ENCODE results near the gene HMOX2.

HMOX2 gene

GRCh38 chr16:4475880-4476788, at the start of gene HMOX2:
Gene HMOX2, plus strand, starts transcription at chr16:4476398. Its CDS starts 29,127 bp downstream, at chr16:4505525.
- H3K27me3 Mint-ChIP-seq = no peaks in the 10 kb centered on the region
- intact Hi-C loops (cut with micrococcal nuclease) = loop anchor here (2.0 kb wide), 1 partner anchor 63 kb away; the partner anchor contains the start of gene CDIP1
- peak within 1 kb of the TSS; percentile 86 for H3K27ac Mint-ChIP-seq
- H3K4me1 Mint-ChIP-seq (ENCODE audit: low read depth) = peaks cover 36% of the 10 kb centered on the region
- H3K36me3 Mint-ChIP-seq (ENCODE audit: low read depth) = peaks cover 8% of the 10 kb centered on the region
- H3K9me3 Mint-ChIP-seq = no peaks in the 10 kb centered on the region
- H3K4me3 Mint-ChIP-seq = peak within 1 kb of the TSS; percentile 84

GRCh38 chr16:4426722-4427372, 49.4 kb upstream of the HMOX2 start:
- Mint-ChIP-seq H3K4me1 (ENCODE audit: low read depth) (peaks cover 23% of the 10 kb centered on the region), H3K9me3 (no peaks in the 10 kb centered on the region), H3K36me3 (ENCODE audit: low read depth) (peaks cover 52% of the 10 kb centered on the region), H3K27me3 (no peaks in the 10 kb centered on the region), H3K27ac (peak overlapping the region; percentile 99), H3K4me3 (peak overlapping the region; percentile 98)
- intact Hi-C loops (cut with micrococcal nuclease) = no loop called here

GRCh38 chr16:4428500-4428899, 47.7 kb upstream of the HMOX2 start:
- Mint-ChIP-seq H3K4me3 (no peak overlapping the region), H3K9me3 (no peaks in the 10 kb centered on the region), H3K27ac (no peak overlapping the region)

GRCh38 chr16:4431023-4431422, 45.2 kb upstream of the HMOX2 start:
- Mint-ChIP-seq H3K27me3 (no peaks in the 10 kb centered on the region), H3K9me3 (no peaks in the 10 kb centered on the region), H3K27ac (no peak overlapping the region), H3K36me3 (ENCODE audit: low read depth) (peaks cover 77% of the 10 kb centered on the region), H3K4me3 (no peak overlapping the region), H3K4me1 (ENCODE audit: low read depth) (peaks cover 14% of the 10 kb centered on the region)
- intact Hi-C loops (cut with micrococcal nuclease) = no loop called here

More at GRCh38 chr16:4428500-4428899, 47.7 kb upstream of the HMOX2 start:
- no peaks in the 10 kb centered on the region for H3K27me3 Mint-ChIP-seq
- peaks cover 67% of the 10 kb centered on the region for H3K36me3 Mint-ChIP-seq (ENCODE audit: low read depth)
- peaks cover 23% of the 10 kb centered on the region for H3K4me1 Mint-ChIP-seq (ENCODE audit: low read depth)
- intact Hi-C loops (cut with micrococcal nuclease) = no loop called here

- H3K4me1 Mint-ChIP-seq (ENCODE audit: low read depth) = no peaks in the 10 kb centered on the region
- no peaks in the 10 kb centered on the region for H3K27me3 Mint-ChIP-seq
- peaks cover 94% of the 10 kb centered on the region for H3K36me3 Mint-ChIP-seq (ENCODE audit: low read depth)
- no peak overlapping the region for H3K27ac Mint-ChIP-seq
- H3K4me3 Mint-ChIP-seq = no peak overlapping the region
- no peaks in the 10 kb centered on the region for H3K9me3 Mint-ChIP-seq
- intact Hi-C loops (cut with micrococcal nuclease) = no loop called here
Measured at GRCh38 chr16:4433228-4433627, 43.0 kb upstream of the HMOX2 start.

- no peaks in the 10 kb centered on the region for H3K4me1 Mint-ChIP-seq (ENCODE audit: low read depth)
- intact Hi-C loops (cut with micrococcal nuclease) = no loop called here
- H3K36me3 Mint-ChIP-seq (ENCODE audit: low read depth) = peaks cover 93% of the 10 kb centered on the region
Measured at GRCh38 chr16:4433914-4434787, 42.0 kb upstream of the HMOX2 start.

GRCh38 chr16:4435337-4436067, 40.7 kb upstream of the HMOX2 start:
- intact Hi-C loops (cut with micrococcal nuclease) = no loop called here
- Mint-ChIP-seq H3K4me1 (ENCODE audit: low read depth) (no peaks in the 10 kb centered on the region), H3K9me3 (no peaks in the 10 kb centered on the region), H3K4me3 (no peak overlapping the region), H3K27me3 (no peaks in the 10 kb centered on the region), H3K27ac (no peak overlapping the region), H3K36me3 (ENCODE audit: low read depth) (peaks cover 95% of the 10 kb centered on the region)

More at GRCh38 chr16:4433914-4434787, 42.0 kb upstream of the HMOX2 start:
- Mint-ChIP-seq H3K27ac (no peak overlapping the region), H3K4me3 (no peak overlapping the region), H3K9me3 (no peaks in the 10 kb centered on the region), H3K27me3 (no peaks in the 10 kb centered on the region)

- H3K4me1 Mint-ChIP-seq (ENCODE audit: low read depth) = no peaks in the 10 kb centered on the region
- no peaks in the 10 kb centered on the region for H3K9me3 Mint-ChIP-seq
- no peak overlapping the region for H3K27ac Mint-ChIP-seq
- peaks cover 97% of the 10 kb centered on the region for H3K36me3 Mint-ChIP-seq (ENCODE audit: low read depth)
- H3K27me3 Mint-ChIP-seq = no peaks in the 10 kb centered on the region
- intact Hi-C loops (cut with micrococcal nuclease) = no loop called here
- H3K4me3 Mint-ChIP-seq = no peak overlapping the region
Measured at GRCh38 chr16:4437366-4437765, 38.8 kb upstream of the HMOX2 start.

GRCh38 chr16:4442371-4442770, 33.8 kb upstream of the HMOX2 start:
- no peaks in the 10 kb centered on the region for H3K9me3 Mint-ChIP-seq
- no peaks in the 10 kb centered on the region for H3K4me1 Mint-ChIP-seq (ENCODE audit: low read depth)
- H3K4me3 Mint-ChIP-seq = no peak overlapping the region
- H3K27me3 Mint-ChIP-seq = no peaks in the 10 kb centered on the region
- intact Hi-C loops (cut with micrococcal nuclease) = no loop called here
- H3K36me3 Mint-ChIP-seq (ENCODE audit: low read depth) = peaks cover 99% of the 10 kb centered on the region
- no peak overlapping the region for H3K27ac Mint-ChIP-seq

- Mint-ChIP-seq H3K27me3 (no peaks in the 10 kb centered on the region), H3K36me3 (ENCODE audit: low read depth) (peaks cover 99% of the 10 kb centered on the region), H3K27ac (no peak overlapping the region), H3K4me3 (no peak overlapping the region), H3K4me1 (ENCODE audit: low read depth) (no peaks in the 10 kb centered on the region), H3K9me3 (no peaks in the 10 kb centered on the region)
- intact Hi-C loops (cut with micrococcal nuclease) = no loop called here
Measured at GRCh38 chr16:4443271-4443670, 32.9 kb upstream of the HMOX2 start.

GRCh38 chr16:4443986-4444385, 32.2 kb upstream of the HMOX2 start:
- H3K36me3 Mint-ChIP-seq (ENCODE audit: low read depth) = peaks cover 100% of the 10 kb centered on the region
- H3K4me3 Mint-ChIP-seq = no peak overlapping the region
- intact Hi-C loops (cut with micrococcal nuclease) = no loop called here
- no peaks in the 10 kb centered on the region for H3K4me1 Mint-ChIP-seq (ENCODE audit: low read depth)
- no peaks in the 10 kb centered on the region for H3K27me3 Mint-ChIP-seq
- no peak overlapping the region for H3K27ac Mint-ChIP-seq
- H3K9me3 Mint-ChIP-seq = no peaks in the 10 kb centered on the region

- Mint-ChIP-seq H3K4me1 (ENCODE audit: low read depth) (no peaks in the 10 kb centered on the region), H3K36me3 (ENCODE audit: low read depth) (peaks cover 97% of the 10 kb centered on the region), H3K4me3 (no peak overlapping the region), H3K9me3 (no peaks in the 10 kb centered on the region), H3K27me3 (no peaks in the 10 kb centered on the region), H3K27ac (no peak overlapping the region)
- intact Hi-C loops (cut with micrococcal nuclease) = no loop called here
Measured at GRCh38 chr16:4450430-4450829, 25.8 kb upstream of the HMOX2 start.

- H3K36me3 Mint-ChIP-seq (ENCODE audit: low read depth) = peaks cover 97% of the 10 kb centered on the region
- H3K9me3 Mint-ChIP-seq = no peaks in the 10 kb centered on the region
- H3K27me3 Mint-ChIP-seq = no peaks in the 10 kb centered on the region
- intact Hi-C loops (cut with micrococcal nuclease) = no loop called here
- H3K27ac Mint-ChIP-seq = no peak overlapping the region
- no peaks in the 10 kb centered on the region for H3K4me1 Mint-ChIP-seq (ENCODE audit: low read depth)
- no peak overlapping the region for H3K4me3 Mint-ChIP-seq
Measured at GRCh38 chr16:4450931-4451519, 25.2 kb upstream of the HMOX2 start.
